Nephron (organoid): Measurements from ENCODE around the gene R3HDML.

Source experiments
- H3K27ac Mint-ChIP-seq, 3 experiments: 2 replicates each; pipeline ENCODE4 v1.8.0; 2020; ENCODE audit warnings: mixed read lengths in 3 of 3, mild to moderate bottlenecking in 2 of 3, moderate library complexity in 1 of 3
- H3K27me3 Mint-ChIP-seq: 2 replicates; pipeline ENCODE4 v1.8.0; 2021; ENCODE audit warnings: low read depth, mild to moderate bottlenecking, moderate library complexity, mixed read lengths
- H3K36me3 Mint-ChIP-seq: 2 replicates; pipeline ENCODE4 v1.8.0; 2020; ENCODE audit warnings: low read depth, mixed read lengths
- H3K4me1 Mint-ChIP-seq: 2 replicates; pipeline ENCODE4 v1.8.0; 2020; ENCODE audit warnings: mixed read lengths
- H3K4me3 Mint-ChIP-seq, 3 experiments: 2 replicates each; pipeline ENCODE4 v1.8.0; 2020; ENCODE audit warnings: mild to moderate bottlenecking in 3 of 3, mixed read lengths in 3 of 3, moderate library complexity in 2 of 3
- H3K9me3 Mint-ChIP-seq: 2 replicates; pipeline ENCODE4 v1.8.0; 2020; ENCODE audit warnings: mixed read lengths
- CTCF ChIP-seq, 3 experiments: fragments of 200-600 bp; sonication (generic); IDR thresholded peaks; one replicate each; pipeline ENCODE4 v1.5.0; 2021; ENCODE audit warnings: antibody characterized with exemption in 3 of 3; ENCODE audit not compliant: unreplicated experiment in 3 of 3

Gene R3HDML

GRCh38 chr20:44334709-44335108, 2.1 kb upstream of the R3HDML start:
- peaks cover 16% of the 10 kb centered on the region for H3K4me1 Mint-ChIP-seq
- H3K4me3 Mint-ChIP-seq = no peak overlapping the region
- H3K36me3 Mint-ChIP-seq = no peaks in the 10 kb centered on the region
- H3K9me3 Mint-ChIP-seq = no peaks in the 10 kb centered on the region
- peaks cover 14% of the 10 kb centered on the region for H3K27me3 Mint-ChIP-seq
- no peak overlapping the region for H3K27ac Mint-ChIP-seq
- no peak for TF ChIP-seq CTCF (IDR thresholded peaks at IDR 0.05; ENCODE audit: unreplicated experiment in 3 of 3)

DNA sequence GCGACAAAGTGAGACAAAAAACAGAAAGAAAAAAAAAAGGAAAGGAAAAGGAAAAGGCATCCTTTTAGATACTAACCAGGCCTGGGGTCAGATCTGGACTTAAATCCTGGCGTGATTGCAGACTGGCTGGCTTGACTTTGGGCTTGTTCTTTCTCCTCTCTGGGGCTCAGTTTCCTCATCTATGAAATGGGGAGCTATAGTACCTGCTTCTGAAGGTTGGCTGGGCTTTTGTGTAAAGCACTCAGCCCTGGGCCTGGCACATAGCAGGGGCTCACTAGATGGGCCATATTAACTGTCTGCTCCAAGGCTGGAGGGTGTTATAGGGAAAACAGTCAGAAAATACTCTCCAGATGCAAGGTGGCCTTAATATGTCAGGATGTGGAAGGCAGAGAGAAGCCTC, 1.2 kb upstream of the R3HDML start:
- H3K4me1 Mint-ChIP-seq = peaks cover 11% of the 10 kb centered on the region

GRCh38 chr20:44336086-44336485, 757 bp upstream of the R3HDML start:
- Mint-ChIP-seq H3K4me1 (peaks cover 11% of the 10 kb centered on the region), H3K27ac (peak overlapping the region in 1 of 3 experiments; percentile 12), H3K36me3 (no peaks in the 10 kb centered on the region), H3K9me3 (no peaks in the 10 kb centered on the region), H3K4me3 (no peak overlapping the region), H3K27me3 (peaks cover 11% of the 10 kb centered on the region)
- TF ChIP-seq CTCF (IDR thresholded peaks at IDR 0.05; ENCODE audit: unreplicated experiment in 3 of 3) = no peak

More for the DNA sequence above, 1.2 kb upstream of the R3HDML start:
- Mint-ChIP-seq H3K27me3 (peaks cover 13% of the 10 kb centered on the region), H3K9me3 (no peaks in the 10 kb centered on the region), H3K27ac (no peak overlapping the region), H3K36me3 (no peaks in the 10 kb centered on the region), H3K4me3 (no peak overlapping the region)
- no peak for TF ChIP-seq CTCF (IDR thresholded peaks at IDR 0.05; ENCODE audit: unreplicated experiment in 3 of 3)

DNA sequence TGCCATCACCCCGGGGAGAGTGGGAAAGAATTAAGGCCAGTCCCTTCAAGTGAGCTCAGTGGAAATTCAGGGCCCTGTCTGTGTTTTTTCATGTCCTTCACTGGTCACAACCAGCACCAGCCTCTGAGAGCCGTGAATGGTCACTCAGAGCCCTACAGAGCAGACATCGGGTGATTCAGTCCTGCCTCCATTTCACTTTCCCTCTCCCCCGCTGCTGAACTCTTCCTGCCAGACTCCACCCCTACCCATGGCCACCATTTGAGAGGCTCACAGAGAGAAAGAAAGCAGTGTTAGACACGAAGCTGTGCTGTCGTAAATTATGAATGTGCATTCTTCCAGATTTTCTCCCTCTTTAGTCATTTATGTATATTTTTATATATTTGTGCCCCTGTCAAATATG, 5.4 kb downstream of the R3HDML start:
- peaks cover 4% of the 10 kb centered on the region for H3K27me3 Mint-ChIP-seq
- no peaks in the 10 kb centered on the region for H3K36me3 Mint-ChIP-seq

DNA sequence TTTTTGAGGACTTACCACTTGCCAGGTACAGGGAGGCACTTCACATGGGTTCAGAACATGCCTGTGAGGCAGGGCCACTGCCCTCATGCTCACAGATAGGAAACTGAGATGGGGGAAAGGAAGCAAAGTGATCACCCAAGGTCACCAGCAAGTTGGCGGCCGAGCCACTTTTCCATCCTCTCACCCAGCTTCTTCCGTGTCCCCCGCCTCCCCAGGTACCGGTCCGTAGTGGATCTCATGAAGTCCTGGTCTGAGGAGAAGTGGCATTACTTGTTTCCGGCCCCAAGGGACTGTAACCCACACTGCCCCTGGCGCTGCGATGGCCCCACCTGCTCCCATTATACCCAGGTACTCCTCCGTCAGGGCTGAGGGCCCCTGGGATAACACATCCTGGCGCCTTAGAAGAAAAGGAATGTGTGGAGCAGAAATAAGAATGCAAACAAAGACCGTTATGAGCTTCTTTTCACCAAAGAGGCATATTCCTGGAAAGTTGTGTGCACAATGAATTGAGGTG, 6.4 kb downstream of the R3HDML start:
- TF ChIP-seq CTCF (IDR thresholded peaks at IDR 0.05; ENCODE audit: unreplicated experiment in 3 of 3) = no peak
- no peak overlapping the region for H3K27ac Mint-ChIP-seq

More for the DNA sequence above, 5.4 kb downstream of the R3HDML start:
- H3K27ac Mint-ChIP-seq = peak overlapping the region; percentile 65 to 76 (median 67)
- H3K4me3 Mint-ChIP-seq = no peak overlapping the region
- H3K9me3 Mint-ChIP-seq = no peaks in the 10 kb centered on the region
- peaks cover 6% of the 10 kb centered on the region for H3K4me1 Mint-ChIP-seq
- TF ChIP-seq CTCF (IDR thresholded peaks at IDR 0.05; ENCODE audit: unreplicated experiment in 3 of 3) = no peak

GRCh38 chr20:44344723-44345122, 7.9 kb downstream of the R3HDML start:
- Mint-ChIP-seq H3K27me3 (peaks cover 4% of the 10 kb centered on the region), H3K36me3 (no peaks in the 10 kb centered on the region), H3K27ac (no peak overlapping the region), H3K4me3 (no peak overlapping the region), H3K4me1 (peaks cover 6% of the 10 kb centered on the region), H3K9me3 (no peaks in the 10 kb centered on the region)
- TF ChIP-seq CTCF (IDR thresholded peaks at IDR 0.05; ENCODE audit: unreplicated experiment in 3 of 3) = no peak

More for the DNA sequence above, 6.4 kb downstream of the R3HDML start:
- Mint-ChIP-seq H3K4me1 (peaks cover 6% of the 10 kb centered on the region), H3K27me3 (peaks cover 4% of the 10 kb centered on the region), H3K36me3 (no peaks in the 10 kb centered on the region), H3K4me3 (no peak overlapping the region), H3K9me3 (no peaks in the 10 kb centered on the region)
